ENCODE results near the gene ADRM1. TPM values are rescaled to one million over a fixed set of nuclear protein-coding genes. Genes with fewer than 3 reads are reported as not detected.

Gene ADRM1
- total and polyA plus RNA-seq, 12 donors, result 67.7 to 192 (median 74.7) TPM

- H3K4me1 ChIP-seq, result peaks cover 9 to 42% (median 23%) of the 10 kb centered on the region in 9 donors
- ATAC-seq (no peak), DNase-seq (no peak)
- H3K36me3 ChIP-seq, result peaks cover 0 to 98% (median 49%) of the 10 kb centered on the region in 9 donors
- TF ChIP-seq CTCF (IDR thresholded peaks at IDR 0.05), result no peak
- no peak overlapping the region for H3K4me3 ChIP-seq
- 91 to 92% methylated on average over 15 of the region's 15 CpGs for WGBS, 2 donors
- no peaks in the 10 kb centered on the region for H3K9me3 ChIP-seq
- H3K27ac ChIP-seq, result no peak overlapping the region
- intact Hi-C loops (cut with DNase I), result loop anchor here in 2 of 10 donors (5.0 to 10.0 kb wide), 3 partner anchors 36 to 264 kb away; partner anchors contain the start of gene MTG2 (in 1 of the 2)
- H3K27me3 ChIP-seq, result no peaks in the 10 kb centered on the region
Measured at GRCh38 chr20:62288535-62289105, 14.2 kb upstream of the ADRM1 start.

- Histone ChIP-seq H3K4me1 (peaks cover 9 to 37% (median 17%) of the 10 kb centered on the region in 9 donors), H3K9me3 (no peaks in the 10 kb centered on the region), H3K27me3 (no peaks in the 10 kb centered on the region), H3K27ac (no peak overlapping the region), H3K36me3 (peaks cover 0 to 98% (median 44%) of the 10 kb centered on the region in 9 donors), H3K4me3 (no peak overlapping the region)
- DNase-seq (no peak), ATAC-seq (no peak)
- intact Hi-C loops (cut with DNase I), result loop anchor here in 2 of 10 donors (5.0 to 10.0 kb wide), 3 partner anchors 37 to 264 kb away; partner anchors contain the start of gene MTG2 (in 1 of the 2)
- 85 to 87% methylated on average over 14 of the region's 14 CpGs for WGBS, 2 donors
- TF ChIP-seq CTCF (IDR thresholded peaks at IDR 0.05), result no peak
Measured at GRCh38 chr20:62289131-62289530, 13.7 kb upstream of the ADRM1 start.

GRCh38 chr20:62289898-62290297 is 12.9 kb upstream of the ADRM1 start:
- peaks cover 0 to 98% (median 44%) of the 10 kb centered on the region in 9 donors for H3K36me3 ChIP-seq
- intact Hi-C loops (cut with DNase I), result loop anchor here in 2 of 10 donors (5.0 to 10.0 kb wide), 3 partner anchors 38 to 265 kb away; partner anchors contain the start of gene MTG2 (in 1 of the 2)
- H3K27me3 ChIP-seq, result no peaks in the 10 kb centered on the region
- no peak overlapping the region for H3K27ac ChIP-seq
- no peak overlapping the region for H3K4me3 ChIP-seq
- no peak for TF ChIP-seq CTCF (IDR thresholded peaks at IDR 0.05)
- DNase-seq (no peak), ATAC-seq (no peak)
- WGBS, 2 donors, result 92 to 93% methylated on average over 8 of the region's 8 CpGs
- no peaks in the 10 kb centered on the region for H3K9me3 ChIP-seq
- H3K4me1 ChIP-seq, result peaks cover 9 to 31% (median 16%) of the 10 kb centered on the region in 9 donors

DNA sequence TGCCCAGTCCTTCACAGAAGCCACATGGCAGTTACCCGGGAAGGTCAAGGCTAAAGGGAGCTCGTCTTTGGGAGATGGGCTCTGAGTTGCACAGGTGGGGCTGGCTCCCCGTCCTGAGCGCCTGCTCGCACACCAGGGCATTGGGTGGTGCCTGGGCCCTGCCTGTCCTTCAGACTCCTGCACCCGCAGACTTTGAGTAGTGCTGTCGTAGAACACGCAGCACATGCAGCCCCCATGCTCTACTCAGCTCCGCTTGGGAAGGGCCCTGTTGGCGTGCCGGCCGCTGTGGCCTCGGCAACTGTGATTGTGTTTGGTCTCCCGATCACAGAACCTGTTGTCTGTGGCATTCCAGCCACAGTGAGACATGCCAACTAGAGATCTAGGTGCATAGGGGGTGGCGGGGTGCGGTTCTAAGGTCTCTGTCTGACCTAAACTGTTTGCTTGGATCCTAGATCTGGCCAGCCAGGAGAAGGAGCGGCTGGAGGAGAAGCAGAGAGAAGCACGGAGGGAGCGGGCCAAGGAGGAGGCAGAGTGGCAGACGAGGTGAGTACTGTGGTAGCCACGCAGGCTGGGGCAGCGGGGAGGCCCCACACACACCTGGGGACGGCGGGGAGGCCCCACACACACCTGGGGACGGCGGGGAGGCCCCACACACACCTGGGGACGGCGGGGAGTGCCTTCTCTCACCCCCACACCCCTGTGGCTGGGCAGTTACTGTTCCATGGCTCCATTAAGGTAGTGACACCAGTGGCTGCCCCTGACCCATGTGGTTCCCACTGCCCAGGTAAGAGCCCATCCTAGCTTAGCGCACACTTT is 11.3 kb upstream of the ADRM1 start:
- intact Hi-C loops (cut with DNase I), result no loop called here
- DNase-seq, result no peak
- Histone ChIP-seq H3K27me3 (no peaks in the 10 kb centered on the region), H3K4me3 (no peak overlapping the region), H3K9me3 (no peaks in the 10 kb centered on the region), H3K36me3 (peaks cover 0 to 98% (median 59%) of the 10 kb centered on the region in 9 donors), H3K27ac (no peak overlapping the region), H3K4me1 (peaks cover 3 to 15% (median 10%) of the 10 kb centered on the region in 9 donors)
- 96% methylated on average over 29 of the region's 29 CpGs for WGBS, 2 donors
- ATAC-seq, result peak in 2 of 8 donors; percentile 12 to 20
- TF ChIP-seq CTCF (IDR thresholded peaks at IDR 0.05), result no peak

Measured in heart right ventricle (tissue), 16 donors.